H1 (cell line): ENCODE data around the gene CD79A. TPM values are rescaled to one million over a fixed set of nuclear protein-coding genes. Genes with fewer than 3 reads are reported as not detected.

Experiments
- CTCF ChIA-PET: fragments of 300-600 bp; sonication (Branson Sonifier 250); formaldehyde crosslinking; loops from one replicate; lab custom pipeline; 2021; ENCODE audit not compliant: partially characterized antibody; lab: Charles Lee
- POLR2A ChIA-PET: fragments of 300-600 bp; sonication (Branson Sonifier 250); formaldehyde crosslinking; loops from one replicate; lab custom pipeline; 2021; ENCODE audit warnings: inconsistent platforms; ENCODE audit not compliant: partially characterized antibody; lab: Charles Lee
- DNase-seq, 2 experiments: peaks; one replicate each; pipeline versions ENCODE4 v3.0.0 to v3.0.0-alpha.2; 2010 to 2022; ENCODE audit warnings: low spot score in 2 of 2, low read depth in 1 of 2, mixed read lengths in 1 of 2
- FAIRE-seq: peaks from 2 replicates; lab custom pipeline; 2011; peaks lifted over from hg19 to GRCh38; lab: Jason Lieb, UNC
- H2AFZ ChIP-seq: 2 replicates; pipeline ENCODE4 v1.8.1; 2012; ENCODE audit warnings: low read length, inconsistent platforms
- H2AK5ac ChIP-seq: 2 replicates; pipeline ENCODE4 v1.6.1; 2013; ENCODE audit warnings: low read depth, low read length
- H2BK120ac ChIP-seq: replicated peaks from 2 replicates; pipeline ENCODE3; 2013; ENCODE audit warnings: low read depth, low read length, inconsistent platforms
- H2BK12ac ChIP-seq: 2 replicates; pipeline ENCODE4 v1.6.1; 2013; ENCODE audit warnings: low read depth, low read length
- H2BK15ac ChIP-seq: 2 replicates; pipeline ENCODE4 v1.6.1; 2013; ENCODE audit warnings: low read length
- H2BK20ac ChIP-seq: 2 replicates; pipeline ENCODE4 v1.6.1; 2013; ENCODE audit warnings: low read length
- H2BK5ac ChIP-seq: 2 replicates; pipeline ENCODE4 v1.6.1; 2013; ENCODE audit warnings: low read depth, low read length
- H3K14ac ChIP-seq: 2 replicates; pipeline ENCODE4 v1.6.1; 2013; ENCODE audit warnings: inconsistent platforms; ENCODE audit not compliant: insufficient read length
- H3K18ac ChIP-seq: 2 replicates; pipeline ENCODE4 v1.6.1; 2013; ENCODE audit warnings: low read length; ENCODE audit errors: extremely low read depth
- H3K23ac ChIP-seq: 2 replicates; pipeline ENCODE4 v1.6.1; 2013; ENCODE audit warnings: inconsistent platforms; ENCODE audit not compliant: insufficient read length
- H3K23me2 ChIP-seq: 2 replicates; pipeline ENCODE4 v1.6.1; 2013; ENCODE audit warnings: low read depth, low read length
- H3K27ac ChIP-seq: 2 replicates; pipeline ENCODE4 v1.6.1; 2011; ENCODE audit warnings: low read depth, low read length, inconsistent platforms
- H3K27me3 ChIP-seq, 4 experiments: replicated peaks in 1 of 4; 1 replicate in 1 of 4; 2 replicates in 3 of 4; pipeline versions ENCODE4 v1.6.1 to v1.8.1; 2011 to 2013; ENCODE audit warnings: low read length in 3 of 4, mild to moderate bottlenecking in 3 of 4, inconsistent platforms in 2 of 4, mixed read lengths in 2 of 4, moderate library complexity in 1 of 4; ENCODE audit not compliant: control insufficient read depth in 3 of 4, insufficient read depth in 3 of 4; ENCODE audit errors: extremely low read depth in 1 of 4
- H3K36me3 ChIP-seq, 4 experiments: 2 replicates each; pipeline versions ENCODE4 v1.6.1 to v1.8.1; 2011 to 2013; ENCODE audit warnings: mild to moderate bottlenecking in 4 of 4, low read length in 3 of 4, moderate library complexity in 2 of 4, control low read depth in 1 of 4, inconsistent platforms in 1 of 4; ENCODE audit not compliant: insufficient read depth in 4 of 4, control insufficient read depth in 2 of 4
- H3K4ac ChIP-seq: replicated peaks from 2 replicates; pipeline ENCODE3; 2013; ENCODE audit warnings: low read length, low read depth, mixed read lengths, inconsistent platforms; ENCODE audit not compliant: insufficient read length
- H3K4me1 ChIP-seq, 4 experiments: replicated peaks in 1 of 4; 1 replicate in 1 of 4; 2 replicates in 3 of 4; pipeline versions ENCODE4 v1.6.1 to v1.8.1; 2011 to 2013; ENCODE audit warnings: low read length in 3 of 4, inconsistent platforms in 2 of 4, mixed read lengths in 1 of 4; ENCODE audit not compliant: insufficient read depth in 4 of 4, control insufficient read depth in 3 of 4
- H3K4me2 ChIP-seq, 2 experiments: 2 replicates each; pipeline versions ENCODE4 v1.6.1 to v1.8.1; 2011 to 2013; ENCODE audit warnings: low read depth in 2 of 2, low read length in 2 of 2, control low read depth in 1 of 2, inconsistent platforms in 1 of 2, mild to moderate bottlenecking in 1 of 2; ENCODE audit not compliant: insufficient read depth in 1 of 2
- H3K4me3 ChIP-seq, 4 experiments: fragments of 200-600, 300-600 bp in 1 of 4; sonication (generic), shearing (Covaris generic), sonication (Bioruptor Twin) in 1 of 4; 2 replicates each; pipeline versions ENCODE4 v1.5.1 to v1.8.1; 2011 to 2016; ENCODE audit warnings: low read length in 4 of 4, low read depth in 3 of 4, control low read depth in 2 of 4, inconsistent platforms in 2 of 4, mild to moderate bottlenecking in 2 of 4, mixed read lengths in 1 of 4, moderate library complexity in 1 of 4; ENCODE audit not compliant: insufficient read depth in 2 of 4; ENCODE audit errors: extremely low read depth in 1 of 4
- H3K56ac ChIP-seq: replicated peaks from 2 replicates; pipeline ENCODE3; 2013; ENCODE audit warnings: low read depth, mild to moderate bottlenecking, mixed read lengths, low read length, inconsistent platforms; ENCODE audit not compliant: insufficient read length
- H3K79me1 ChIP-seq: 2 replicates; pipeline ENCODE4 v1.6.1; 2013; ENCODE audit warnings: low read depth, low read length, control low read depth
- H3K79me2 ChIP-seq, 2 experiments: 2 replicates each; pipeline versions ENCODE4 v1.6.1 to v1.8.1; 2012 to 2013; ENCODE audit warnings: low read length in 2 of 2, mild to moderate bottlenecking in 2 of 2, inconsistent platforms in 1 of 2; ENCODE audit not compliant: insufficient read depth in 2 of 2, control insufficient read depth in 1 of 2
- H3K9ac ChIP-seq, 4 experiments: replicated peaks in 1 of 4; 1 replicate in 1 of 4; 2 replicates in 3 of 4; pipeline versions ENCODE4 v1.6.1 to v1.8.1; 2011 to 2013; ENCODE audit warnings: low read depth in 3 of 4, low read length in 3 of 4, control low read depth in 2 of 4, mild to moderate bottlenecking in 2 of 4, moderate library complexity in 2 of 4, inconsistent platforms in 1 of 4; ENCODE audit errors: extremely low read depth in 1 of 4
- H3K9me3 ChIP-seq, 2 experiments: 2 replicates each; pipeline versions ENCODE4 v1.6.1 to v1.8.1; 2012 to 2013; ENCODE audit warnings: mild to moderate bottlenecking in 2 of 2, moderate library complexity in 2 of 2, control low read depth in 1 of 2, inconsistent platforms in 1 of 2, low read depth in 1 of 2, low read length in 1 of 2, mixed read lengths in 1 of 2; ENCODE audit not compliant: insufficient read depth in 2 of 2
- H4K20me1 ChIP-seq, 2 experiments: replicated peaks in 1 of 2; 2 replicates each; pipeline versions ENCODE3 to v1.8.1; 2011 to 2013; ENCODE audit warnings: inconsistent platforms in 2 of 2, low read length in 2 of 2, mild to moderate bottlenecking in 1 of 2; ENCODE audit not compliant: insufficient read depth in 2 of 2, control insufficient read depth in 1 of 2
- H4K5ac ChIP-seq: 2 replicates; pipeline ENCODE4 v1.6.1; 2013; ENCODE audit warnings: low read length, low read depth, mixed read lengths, inconsistent platforms; ENCODE audit not compliant: insufficient read length
- H4K8ac ChIP-seq: 2 replicates; pipeline ENCODE4 v1.8.0; 2013; ENCODE audit warnings: mild to moderate bottlenecking, moderate library complexity, low read length, inconsistent platforms; ENCODE audit not compliant: insufficient read depth; ENCODE audit errors: extremely low read depth
- H4K91ac ChIP-seq: replicated peaks from 2 replicates; pipeline ENCODE3; 2013; ENCODE audit warnings: low read length, mixed read lengths, inconsistent platforms; ENCODE audit not compliant: insufficient read length
- JUN ChIP-seq: IDR thresholded peaks from 2 replicates; pipeline ENCODE4 v1.6.1; 2011; ENCODE audit warnings: low read depth, mild to moderate bottlenecking, improper control_type of control experiment, low read length
- KDM1A ChIP-seq: fragments of 200-600, 300-600 bp; sonication (generic); IDR thresholded peaks from 2 replicates; pipeline ENCODE4 v1.7.1; 2016; ENCODE audit warnings: mild to moderate bottlenecking, low read length, borderline replicate concordance
- KDM4A ChIP-seq: IDR thresholded peaks from one replicate; pipeline ENCODE4 v1.7.1; 2012; ENCODE audit warnings: low read depth, mild to moderate bottlenecking, moderate library complexity, low read length, inconsistent platforms; ENCODE audit not compliant: severe bottlenecking
- NANOG ChIP-seq: IDR thresholded peaks from 2 replicates; pipeline ENCODE4 v1.6.1; 2011; ENCODE audit warnings: low read length, low read depth, mild to moderate bottlenecking, inconsistent platforms; ENCODE audit not compliant: insufficient read depth, poor library complexity, severe bottlenecking
- RBBP5 ChIP-seq: IDR thresholded peaks from 2 replicates; pipeline ENCODE4 v1.7.1; 2012; ENCODE audit warnings: low read depth, mild to moderate bottlenecking, inconsistent platforms, low read length, moderate library complexity, borderline replicate concordance
- RNF2 ChIP-seq: fragments of 200-900, 300-1000 bp; sonication (generic); IDR thresholded peaks from 2 replicates; pipeline ENCODE4 v1.7.1; 2016; ENCODE audit warnings: borderline replicate concordance, low read depth, mild to moderate bottlenecking, antibody characterized with exemption, low read length; ENCODE audit not compliant: poor library complexity, severe bottlenecking; ENCODE audit errors: missing control alignments
- SP1 ChIP-seq: IDR thresholded peaks from 2 replicates; pipeline ENCODE4 v1.6.1; 2011; ENCODE audit warnings: low read depth, low read length
- SP4 ChIP-seq: IDR thresholded peaks from 2 replicates; pipeline ENCODE4 v1.6.1; 2012; ENCODE audit warnings: low read length, inconsistent platforms
- WGBS, 2 experiments: shearing (Covaris generic) in 1 of 2; methylation state at CpG; one replicate each; pipeline versions ENCODE4 v1.1.6 to v1.1.7; 2013 to 2015; ENCODE audit warnings: low lambda C conversion rate in 2 of 2, mixed read lengths in 2 of 2, inconsistent platforms in 1 of 2, low coverage in 1 of 2, missing lambda C conversion rate in 1 of 2; ENCODE audit not compliant: insufficient replicate concordance in 2 of 2, insufficient coverage in 1 of 2, insufficient read length in 1 of 2; ENCODE audit errors: extremely low coverage in 1 of 2, missing lambda C conversion rate in 1 of 2; 5-methylcytosine and 5-hydroxymethylcytosine counted together
- polyA plus RNA-seq, 7 experiments: library from polyadenylated mRNA; depleted of rRNA in 3 of 7; stranded (reverse) in 5 of 7; unstranded in 2 of 7; fragments of >200 nt in 5 of 7; fragments of 200-250 nt in 2 of 7; gene quantifications; 1 replicate in 5 of 7; 2 replicates in 1 of 7; 4 replicates in 1 of 7; pipeline versions ENCODE4 v1.2.1 to v1.2.3, GENCODE V29; 2011 to 2013; ENCODE audit warnings: missing spikeins in 2 of 7, mixed read lengths in 2 of 7
- total RNA-seq: library from RNA; stranded (reverse); fragmentation: NEBNext Ultra II Directional; extraction: Animal tissue kit (Norgen Biotek cat#: 25700); gene quantifications from 2 replicates; pipeline ENCODE4 v1.2.1, GENCODE V29; 2021

The CD79A gene
- total and polyA plus RNA-seq, 2 of the 8 experiments (the other 6 are each of a cell fraction or from before 2014, with no cell fraction given): 0.54 to 0.77 TPM

- Histone ChIP-seq H3K9ac (no peak overlapping the region), H3K14ac (no peak overlapping the region), H4K91ac (no peak overlapping the region), H3K79me1 (no peaks in the 10 kb centered on the region), H2BK15ac (no peak overlapping the region), H3K23ac (no peak overlapping the region), H4K20me1 (peaks cover 0 to 3% of the 10 kb centered on the region in 2 experiments), H2BK5ac (no peak overlapping the region)
- TF ChIP-seq KDM1A (no peak), RNF2 (no peak), NANOG (no peak), JUN (no peak), KDM4A (no peak), SP1 (no peak), SP4 (no peak), RBBP5 (no peak)
- TF ChIP-seq, all 59 proteins: peak for 0
- Histone ChIP-seq H4K5ac (no peak overlapping the region), H3K27ac (no peak overlapping the region), H3K79me2 (no peaks in the 10 kb centered on the region), H3K4me2 (no peak overlapping the region), H3K4me3 (no peak overlapping the region), H3K4me1 (peaks cover 0 to 5% (median 1%) of the 10 kb centered on the region in 4 experiments; a peak in 1 of 7 replicates), H3K9me3 (no peaks in the 10 kb centered on the region), H3K36me3 (peaks cover 6 to 12% (median 7%) of the 10 kb centered on the region in 4 experiments; a peak in 6 of 8 replicates), H2AFZ (no peak overlapping the region), H3K18ac (no peak overlapping the region), H2AK5ac (no peak overlapping the region), H3K56ac (no peak overlapping the region), H2BK20ac (no peak overlapping the region), H3K27me3 (no peaks in the 10 kb centered on the region), H2BK12ac (no peak overlapping the region), H3K23me2 (no peaks in the 10 kb centered on the region), H2BK120ac (no peak overlapping the region), H4K8ac (no peak overlapping the region), H3K4ac (no peak overlapping the region)
- WGBS, 2 experiments: 95% methylated on average over 15 of the region's 15 CpGs; no CpG with 5 or more reads in 1 of the 2 experiments
- CTCF ChIA-PET: interaction anchor here (0.8 to 2.3 kb wide), 4 partner anchors 9 to 32 kb away, joined by 3 to 9 read pairs (median 3); partner anchors contain the start of gene ARHGEF1
- DNase-seq: no peak
- no peak for FAIRE-seq
- POLR2A ChIA-PET: interaction anchor here (0.8 to 2.1 kb wide), 5 partner anchors 8 to 30 kb away, joined by 3 to 8 read pairs (median 4); no protein-coding TSS in a partner anchor
Measured at GRCh38 chr19:41898235-41898634, 21.2 kb downstream of the CD79A start.
